ENCODE measurements around the gene CCDC28A. TPM values are rescaled to one million over a fixed set of nuclear protein-coding genes. Genes with fewer than 3 reads are reported as not detected.

Gene CCDC28A
- polyA plus RNA-seq, 1 experiment, result 7.3 TPM

GRCh38 chr6:138765896-138766655 lies 7.5 kb upstream of the CCDC28A start:
- DNase-seq (ENCODE audit: low read depth), result peak; percentile 7
- Histone ChIP-seq H3K36me3 (ENCODE audit: control insufficient read depth, insufficient read depth, low read length) (no peaks in the 10 kb centered on the region), H3K4me3 (ENCODE audit: low read depth, low read length) (no peak overlapping the region), H3K27me3 (ENCODE audit: control insufficient read depth, insufficient read depth, low read length) (no peaks in the 10 kb centered on the region)
- peak; percentile 53 for TF ChIP-seq CTCF (IDR thresholded peaks at IDR 0.05; ENCODE audit: insufficient read depth, low read depth, low read length)
- POLR2A ChIA-PET, result no interaction called here
- CTCF ChIA-PET, result interaction anchor here (0.6 to 7.0 kb wide), 14 partner anchors 14 to 650 kb away, joined by 3 to 99 read pairs (median 4); no protein-coding TSS in a partner anchor

- CTCF ChIA-PET, result interaction anchor here (0.7 to 1.2 kb wide), 3 partner anchors 178 to 430 kb away, joined by 3 to 4 read pairs (median 4); no protein-coding TSS in a partner anchor
- TF ChIP-seq CTCF (IDR thresholded peaks at IDR 0.05; ENCODE audit: insufficient read depth, low read depth, low read length), result no peak
- POLR2A ChIA-PET, result no interaction called here
- Histone ChIP-seq H3K4me3 (ENCODE audit: low read depth, low read length) (no peak overlapping the region), H3K27me3 (ENCODE audit: control insufficient read depth, insufficient read depth, low read length) (no peaks in the 10 kb centered on the region), H3K36me3 (ENCODE audit: control insufficient read depth, insufficient read depth, low read length) (no peaks in the 10 kb centered on the region)
- no peak for DNase-seq (ENCODE audit: low read depth)
Observed at GRCh38 chr6:138769102-138769676, 4.4 kb upstream of the CCDC28A start.

- no peak for DNase-seq (ENCODE audit: low read depth)
- no peaks in the 10 kb centered on the region; the same call in 1 of the 2 replicates for H3K36me3 ChIP-seq (ENCODE audit: control insufficient read depth, insufficient read depth, low read length)
- H3K4me3 ChIP-seq (ENCODE audit: low read depth, low read length), result peak overlapping the region; percentile 60
- CTCF ChIA-PET, result interaction anchor here (1.1 kb wide), 1 partner anchor 183 kb away, joined by 3 read pairs; no protein-coding TSS in a partner anchor
- POLR2A ChIA-PET, result no interaction called here
- no peak for TF ChIP-seq CTCF (IDR thresholded peaks at IDR 0.05; ENCODE audit: insufficient read depth, low read depth, low read length)
- H3K27me3 ChIP-seq (ENCODE audit: control insufficient read depth, insufficient read depth, low read length), result no peaks in the 10 kb centered on the region
Observed at GRCh38 chr6:138772596-138773176, 883 bp upstream of the CCDC28A start.

- TF ChIP-seq CTCF (IDR thresholded peaks at IDR 0.05; ENCODE audit: insufficient read depth, low read depth, low read length), result no peak
- CTCF ChIA-PET, result no interaction called here
- no peaks in the 10 kb centered on the region for H3K27me3 ChIP-seq (ENCODE audit: control insufficient read depth, insufficient read depth, low read length)
- no peaks in the 10 kb centered on the region; the same call in 1 of the 2 replicates for H3K36me3 ChIP-seq (ENCODE audit: control insufficient read depth, insufficient read depth, low read length)
- peak overlapping the region; percentile 60 for H3K4me3 ChIP-seq (ENCODE audit: low read depth, low read length)
- POLR2A ChIA-PET, result interaction anchor here (0.6 kb wide), 1 partner anchor 91 kb away, joined by 5 read pairs; no protein-coding TSS in a partner anchor
- no peak for DNase-seq (ENCODE audit: low read depth)
Observed at GRCh38 chr6:138774370-138774769, 801 bp downstream of the CCDC28A start.

GRCh38 chr6:138776659-138777058 lies 3.1 kb downstream of the CCDC28A start:
- H3K36me3 ChIP-seq (ENCODE audit: control insufficient read depth, insufficient read depth, low read length), result no peaks in the 10 kb centered on the region; the same call in 1 of the 2 replicates
- no peak overlapping the region for H3K4me3 ChIP-seq (ENCODE audit: low read depth, low read length)
- TF ChIP-seq CTCF (IDR thresholded peaks at IDR 0.05; ENCODE audit: insufficient read depth, low read depth, low read length), result no peak
- H3K27me3 ChIP-seq (ENCODE audit: control insufficient read depth, insufficient read depth, low read length), result no peaks in the 10 kb centered on the region
- CTCF ChIA-PET, result interaction anchor here (0.6 to 1.0 kb wide), 2 partner anchors 62 to 188 kb away, joined by 3 read pairs; no protein-coding TSS in a partner anchor
- POLR2A ChIA-PET, result no interaction called here
- no peak for DNase-seq (ENCODE audit: low read depth)
